CD4-positive, CD25-positive, alpha-beta regulatory T cell (primary cell): ENCODE measurements around the gene TSC1. TPM values are rescaled to one million over a fixed set of nuclear protein-coding genes. Genes with fewer than 3 reads are reported as not detected.
A peak's percentile ranks its signal among the peaks of the same experiment; 100 is the strongest.
"Not testable (repeated sequence)": the region's sequence is repeated elsewhere in the genome, so short reads cannot be mapped to it uniquely, and the experiment has no call there.

Experiments
- ATAC-seq, 2 donors: fragments of 150-1000 bp; cut with Tn5 transposase; one replicate each; pipeline ENCODE4 v1.10.0; 2021; ENCODE audit warnings: low read depth in 2 of 2, moderate number of reproducible peaks in 2 of 2, moderate library complexity in 1 of 2
- DNase-seq, 3 donors: peaks; one replicate each; pipeline versions ENCODE4 v3.0.0 to v3.0.0-alpha.2; 2012 to 2022; ENCODE audit warnings: mixed read lengths in 1 of 3
- H3K27ac ChIP-seq: one replicate; pipeline ENCODE4 v1.7.0; 2013; ENCODE audit warnings: mild to moderate bottlenecking, low read length; ENCODE audit not compliant: insufficient read depth, poor library complexity, severe bottlenecking
- H3K27me3 ChIP-seq: one replicate; pipeline ENCODE4 v1.7.0; 2013; ENCODE audit warnings: low read length; ENCODE audit not compliant: control insufficient read depth, insufficient read depth
- H3K36me3 ChIP-seq: one replicate; pipeline ENCODE4 v1.7.0; 2013; ENCODE audit warnings: mild to moderate bottlenecking, low read length, moderate library complexity; ENCODE audit not compliant: control insufficient read depth, insufficient read depth
- H3K4me1 ChIP-seq: 2 replicates; pipeline ENCODE4 v1.7.0; 2013; ENCODE audit warnings: mild to moderate bottlenecking, low read length; ENCODE audit not compliant: insufficient read depth, control insufficient read depth, poor library complexity, severe bottlenecking
- H3K4me3 ChIP-seq: one replicate; pipeline ENCODE4 v1.7.0; 2013; ENCODE audit warnings: low read depth, mild to moderate bottlenecking, low read length, moderate library complexity
- H3K9me3 ChIP-seq, 2 experiments: 1 replicate in 1 of 2; 2 replicates in 1 of 2; pipeline ENCODE4 v1.7.0; 2013; ENCODE audit warnings: low read length in 2 of 2, mild to moderate bottlenecking in 1 of 2, moderate library complexity in 1 of 2; ENCODE audit not compliant: control insufficient read depth in 2 of 2
- H3K27ac Mint-ChIP-seq, 3 donors: one replicate each; pipeline ENCODE4 v1.8.0; 2020 to 2022; ENCODE audit warnings: mild to moderate bottlenecking in 3 of 3, mixed read lengths in 3 of 3, moderate library complexity in 2 of 3
- H3K27me3 Mint-ChIP-seq: one replicate; pipeline ENCODE4 v1.8.0; 2022; ENCODE audit warnings: mild to moderate bottlenecking, mixed read lengths
- H3K36me3 Mint-ChIP-seq: one replicate; pipeline ENCODE4 v1.8.0; 2020; ENCODE audit warnings: mixed read lengths
- H3K4me1 Mint-ChIP-seq, 4 donors: one replicate each; pipeline ENCODE4 v1.8.0; 2020 to 2022; ENCODE audit warnings: mixed read lengths in 4 of 4, mild to moderate bottlenecking in 1 of 4
- H3K4me3 Mint-ChIP-seq, 4 donors: one replicate each; pipeline ENCODE4 v1.8.0; 2020 to 2022; ENCODE audit warnings: mild to moderate bottlenecking in 4 of 4, mixed read lengths in 4 of 4, moderate library complexity in 3 of 4
- H3K9me3 Mint-ChIP-seq, 7 donors: one replicate each; pipeline ENCODE4 v1.8.0; 2020 to 2022; ENCODE audit warnings: mixed read lengths in 7 of 7, mild to moderate bottlenecking in 3 of 7, moderate library complexity in 2 of 7
- polyA plus RNA-seq, 4 donors: library from polyadenylated mRNA; unstranded; fragments of 300-500 nt; fragmentation: Illumina TruSeq; gene quantifications; one replicate each; pipeline ENCODE4 v1.2.3, GENCODE V29; 2021
- total RNA-seq: library from RNA; stranded (reverse); gene quantifications from one replicate; pipeline ENCODE4 v1.2.3, GENCODE V29; 2022

The TSC1 gene
- total RNA-seq (63.0 TPM), polyA plus RNA-seq (10 to 100 TPM in 3 of 4 donors, 1 to 10 TPM in 1; 8.7 to 14.5 (median 11.2) TPM)

- peak within 1 kb of the TSS; percentile 93 to 100 (median 98) for H3K4me3 Mint-ChIP-seq
- H3K36me3 Mint-ChIP-seq: no peaks in the 10 kb centered on the region
- Histone ChIP-seq H3K9me3 (no peaks in the 10 kb centered on the region), H3K4me1 (peaks cover 23% of the 10 kb centered on the region), H3K27me3 (no peaks in the 10 kb centered on the region), H3K27ac (peak within 1 kb of the TSS; percentile 98), H3K4me3 (peak within 1 kb of the TSS; percentile 79), H3K36me3 (no peaks in the 10 kb centered on the region)
- peak; percentile 85 to 87 for ATAC-seq
- H3K27ac Mint-ChIP-seq: peak within 1 kb of the TSS; percentile 100
- DNase-seq: peak; percentile 96 to 97 (median 97)
- H3K4me1 Mint-ChIP-seq: peaks cover 17 to 46% (median 33%) of the 10 kb centered on the region in 4 donors
- H3K9me3 Mint-ChIP-seq: peaks cover 0 to 4% (median 0%) of the 10 kb centered on the region in 7 donors
- H3K27me3 Mint-ChIP-seq: peaks cover 9% of the 10 kb centered on the region
These were observed at the start of gene TSC1 for GRCh38 chr9:132944294-132945185. Gene TSC1 (minus strand): TSS chr9:132944616. CDS start chr9:132928872, 15,744 bp downstream.

- Mint-ChIP-seq H3K36me3 (no peaks in the 10 kb centered on the region), H3K9me3 (peaks cover 0 to 2% (median 0%) of the 10 kb centered on the region in 7 donors), H3K4me1 (peaks cover 0 to 3% (median 1%) of the 10 kb centered on the region in 4 donors), H3K4me3 (no peak overlapping the region), H3K27me3 (peaks cover 37% of the 10 kb centered on the region), H3K27ac (no peak overlapping the region)
- ATAC-seq (no peak), DNase-seq (no peak)
- Histone ChIP-seq H3K4me3 (no peak overlapping the region), H3K27me3 (no peaks in the 10 kb centered on the region), H3K36me3 (no peaks in the 10 kb centered on the region), H3K27ac (no peak overlapping the region), H3K4me1 (no peaks in the 10 kb centered on the region), H3K9me3 (no peaks in the 10 kb centered on the region)
These were observed 49.1 kb upstream of the TSC1 start for GRCh38 chr9:132993511-132993939.

- H3K27ac Mint-ChIP-seq: peak overlapping the region in 1 of 3 donors; percentile 93
- peaks cover 0 to 3% (median 1%) of the 10 kb centered on the region in 4 donors for H3K4me1 Mint-ChIP-seq
- H3K4me3 Mint-ChIP-seq: no peak overlapping the region
- Histone ChIP-seq H3K27me3 (no peaks in the 10 kb centered on the region), H3K4me1 (no peaks in the 10 kb centered on the region), H3K4me3 (no peak overlapping the region), H3K9me3 (no peaks in the 10 kb centered on the region), H3K27ac (no peak overlapping the region), H3K36me3 (no peaks in the 10 kb centered on the region)
- H3K27me3 Mint-ChIP-seq: peaks cover 30% of the 10 kb centered on the region
- H3K36me3 Mint-ChIP-seq: no peaks in the 10 kb centered on the region
- DNase-seq (no peak), ATAC-seq (no peak)
- peaks cover 0 to 2% (median 0%) of the 10 kb centered on the region in 7 donors for H3K9me3 Mint-ChIP-seq
These were observed 47.2 kb upstream of the TSC1 start for GRCh38 chr9:132991351-132992300.

- Histone ChIP-seq H3K4me3 (no peak overlapping the region), H3K36me3 (no peaks in the 10 kb centered on the region), H3K27me3 (peaks cover under 1% of the 10 kb centered on the region), H3K4me1 (no peaks in the 10 kb centered on the region), H3K27ac (no peak overlapping the region), H3K9me3 (no peaks in the 10 kb centered on the region)
- Mint-ChIP-seq H3K27ac (no peak overlapping the region), H3K27me3 (peaks cover 25% of the 10 kb centered on the region), H3K9me3 (peaks cover 0 to 2% (median 0%) of the 10 kb centered on the region in 7 donors), H3K4me1 (peaks cover 0 to 3% (median 1%) of the 10 kb centered on the region in 4 donors), H3K36me3 (no peaks in the 10 kb centered on the region), H3K4me3 (no peak overlapping the region)
- no peak for DNase-seq
- no peak for ATAC-seq
These were observed 46.4 kb upstream of the TSC1 start for GRCh38 chr9:132990781-132991180.

- peak in 2 of 3 donors; percentile 23 to 35 for DNase-seq
- H3K9me3 Mint-ChIP-seq, H3K27ac Mint-ChIP-seq, H3K4me3 Mint-ChIP-seq, H3K36me3 Mint-ChIP-seq, H3K27ac ChIP-seq, H3K9me3 ChIP-seq, H3K27me3 ChIP-seq, H3K4me1 ChIP-seq, H3K4me1 Mint-ChIP-seq, H3K36me3 ChIP-seq, H3K4me3 ChIP-seq: not testable (repeated sequence)
- peaks cover 25% of the 10 kb centered on the region for H3K27me3 Mint-ChIP-seq
- ATAC-seq: peak in 1 of 2 donors; percentile 11
These were observed 45.7 kb upstream of the TSC1 start for GRCh38 chr9:132989998-132990557.

GRCh38 chr9:132989414-132989996 is 45.1 kb upstream of the TSC1 start:
- H3K9me3 Mint-ChIP-seq: peaks cover 0 to 2% (median 0%) of the 10 kb centered on the region in 7 donors
- H3K27ac Mint-ChIP-seq: no peak overlapping the region
- Histone ChIP-seq H3K4me1 (no peaks in the 10 kb centered on the region), H3K9me3 (no peaks in the 10 kb centered on the region), H3K27ac (no peak overlapping the region), H3K27me3 (peaks cover 2% of the 10 kb centered on the region), H3K4me3 (no peak overlapping the region), H3K36me3 (no peaks in the 10 kb centered on the region)
- H3K27me3 Mint-ChIP-seq: peaks cover 25% of the 10 kb centered on the region
- H3K4me1 Mint-ChIP-seq: peaks cover 0 to 2% (median 1%) of the 10 kb centered on the region in 4 donors
- ATAC-seq (peak in 1 of 2 donors; percentile 16), DNase-seq (no peak)
- no peaks in the 10 kb centered on the region for H3K36me3 Mint-ChIP-seq
- H3K4me3 Mint-ChIP-seq: no peak overlapping the region

- Mint-ChIP-seq H3K9me3 (peaks cover 0 to 2% (median 0%) of the 10 kb centered on the region in 7 donors), H3K4me3 (no peak overlapping the region), H3K27me3 (peaks cover 20% of the 10 kb centered on the region), H3K36me3 (no peaks in the 10 kb centered on the region), H3K4me1 (no peaks in the 10 kb centered on the region), H3K27ac (no peak overlapping the region)
- ATAC-seq: no peak
- Histone ChIP-seq H3K27me3 (peaks cover 2% of the 10 kb centered on the region), H3K4me1 (no peaks in the 10 kb centered on the region), H3K36me3 (no peaks in the 10 kb centered on the region), H3K27ac (no peak overlapping the region), H3K4me3 (no peak overlapping the region), H3K9me3 (no peaks in the 10 kb centered on the region)
- DNase-seq: no peak
These were observed 44.5 kb upstream of the TSC1 start for GRCh38 chr9:132989014-132989310.
